Fibroblast of skin of abdomen (primary cell): ENCODE results near the gene ALK.
A peak's percentile ranks its signal among the peaks of the same experiment; 100 is the strongest.

Experiments
- DNase-seq: peaks from one replicate; pipeline ENCODE4 v3.0.0-alpha.2; 2013

The ALK gene

DNA sequence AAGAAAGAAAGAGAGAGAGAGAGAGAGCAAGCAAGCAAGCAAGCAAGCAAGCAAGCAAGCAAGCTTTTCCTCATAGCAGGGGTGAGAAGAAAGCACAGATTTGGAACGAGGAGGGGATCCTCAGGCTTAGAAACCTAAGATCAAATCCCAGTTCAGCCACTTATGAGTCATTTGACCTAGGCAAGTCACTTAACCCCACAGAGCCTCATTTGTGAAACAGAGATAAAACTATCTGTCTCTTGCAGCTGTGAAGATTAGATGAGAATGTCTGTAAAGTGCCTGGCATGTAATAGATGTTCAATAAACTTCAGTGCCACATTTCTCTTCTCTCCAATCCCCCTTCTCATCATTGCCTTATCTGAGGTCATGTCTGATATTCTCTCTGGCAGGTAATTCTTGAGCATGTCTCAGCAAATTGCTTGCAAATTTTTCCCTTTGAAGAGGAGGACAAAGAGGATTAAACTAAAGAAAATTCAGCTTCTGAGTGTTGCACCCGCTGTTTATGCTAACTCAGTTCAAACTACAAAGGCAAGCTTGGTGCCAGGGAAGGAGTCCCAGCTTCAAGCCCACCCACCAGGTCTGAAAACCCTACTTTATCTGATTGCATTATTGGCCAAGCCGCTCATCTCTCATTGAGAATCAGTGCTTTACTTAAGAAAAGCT, 20.3 kb downstream of the ALK start:
- no peak for DNase-seq

DNA sequence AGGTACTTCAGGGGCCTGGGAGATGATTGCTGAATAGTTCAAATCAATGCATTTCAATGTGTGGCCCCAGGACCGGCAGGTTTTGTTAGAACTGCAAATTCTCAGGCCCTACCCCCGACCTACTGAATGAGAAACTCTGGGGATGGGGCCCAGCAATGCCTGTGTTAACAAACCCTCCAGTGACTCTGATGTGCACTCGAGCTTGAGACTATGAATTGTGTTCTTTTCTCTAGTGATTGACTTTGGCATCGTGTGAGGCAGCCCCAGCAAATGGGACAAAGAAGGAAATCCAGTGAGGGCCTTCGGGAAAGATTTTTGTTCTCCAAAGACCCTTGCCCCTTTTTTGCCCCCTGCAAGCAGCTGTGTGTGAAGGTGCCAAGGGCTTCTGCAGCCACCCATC, 22.4 kb downstream of the ALK start:
- no peak for DNase-seq

DNA sequence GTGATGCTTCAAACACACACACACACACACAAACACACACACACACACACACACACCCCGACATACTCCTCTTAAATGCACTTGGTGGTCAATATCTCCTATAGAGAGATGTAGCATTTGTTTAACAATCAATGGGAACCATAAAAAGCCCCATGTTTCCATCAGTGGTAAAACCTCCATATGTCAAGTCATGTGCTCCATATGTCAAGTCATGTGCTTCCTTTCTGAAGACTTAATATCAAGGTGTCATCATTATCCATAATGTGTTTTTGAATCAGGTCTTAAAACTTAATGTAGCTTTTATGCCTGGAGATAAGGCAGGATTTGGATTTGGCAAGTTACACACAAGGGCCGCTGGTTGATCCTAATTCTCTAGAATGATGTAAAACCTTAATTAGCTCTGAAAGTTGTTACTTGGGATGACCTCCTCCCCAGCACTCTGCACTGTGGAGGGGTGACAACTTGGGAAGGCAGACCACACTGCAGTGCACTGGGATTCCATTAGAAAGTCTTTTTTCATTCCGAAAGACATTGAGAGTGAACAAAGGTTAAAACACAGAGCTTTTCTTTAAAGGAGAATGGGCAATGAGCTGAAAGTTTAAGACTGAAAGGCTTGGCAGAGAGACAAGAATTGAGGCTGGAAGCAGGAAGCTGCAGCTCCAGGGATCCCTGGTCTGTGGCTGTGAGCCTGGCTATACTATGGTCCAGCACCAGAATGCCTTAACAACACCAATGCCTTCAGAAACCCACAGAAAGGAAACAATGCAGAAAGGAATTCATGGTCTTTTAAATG, 26.4 kb downstream of the ALK start:
- peak; percentile 11 for DNase-seq

DNA sequence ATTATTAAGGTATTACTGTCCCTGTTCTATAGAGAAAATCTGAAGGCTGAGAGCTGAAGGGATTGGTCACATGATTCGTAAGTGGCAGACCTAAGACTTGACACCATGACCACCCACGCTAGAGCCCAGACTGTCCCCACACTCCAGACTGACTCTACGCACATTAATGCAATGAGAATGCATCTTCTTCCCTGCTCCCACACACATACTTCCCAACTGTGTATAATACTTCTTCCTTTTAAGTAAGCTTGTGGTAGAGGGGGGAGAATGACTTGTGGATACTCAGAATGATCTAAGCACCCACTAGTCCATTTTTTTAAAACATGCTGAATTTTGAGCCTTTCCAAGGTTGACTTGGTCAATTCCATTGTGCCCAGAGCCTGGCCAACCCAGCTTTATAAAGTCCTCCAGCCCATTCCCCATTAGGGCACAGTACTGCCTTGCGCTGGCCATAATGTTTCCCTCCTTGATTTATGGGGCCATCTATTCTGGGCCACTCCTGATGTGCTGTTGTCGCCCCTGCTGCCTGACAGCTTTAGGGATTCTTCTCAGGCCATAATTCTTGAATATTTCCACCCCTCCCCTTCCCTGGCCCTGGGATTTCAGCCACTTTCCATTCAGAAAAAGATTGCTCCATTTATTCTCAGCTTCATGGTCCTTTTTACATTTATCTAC, 28.7 kb downstream of the ALK start:
- no peak for DNase-seq

DNA sequence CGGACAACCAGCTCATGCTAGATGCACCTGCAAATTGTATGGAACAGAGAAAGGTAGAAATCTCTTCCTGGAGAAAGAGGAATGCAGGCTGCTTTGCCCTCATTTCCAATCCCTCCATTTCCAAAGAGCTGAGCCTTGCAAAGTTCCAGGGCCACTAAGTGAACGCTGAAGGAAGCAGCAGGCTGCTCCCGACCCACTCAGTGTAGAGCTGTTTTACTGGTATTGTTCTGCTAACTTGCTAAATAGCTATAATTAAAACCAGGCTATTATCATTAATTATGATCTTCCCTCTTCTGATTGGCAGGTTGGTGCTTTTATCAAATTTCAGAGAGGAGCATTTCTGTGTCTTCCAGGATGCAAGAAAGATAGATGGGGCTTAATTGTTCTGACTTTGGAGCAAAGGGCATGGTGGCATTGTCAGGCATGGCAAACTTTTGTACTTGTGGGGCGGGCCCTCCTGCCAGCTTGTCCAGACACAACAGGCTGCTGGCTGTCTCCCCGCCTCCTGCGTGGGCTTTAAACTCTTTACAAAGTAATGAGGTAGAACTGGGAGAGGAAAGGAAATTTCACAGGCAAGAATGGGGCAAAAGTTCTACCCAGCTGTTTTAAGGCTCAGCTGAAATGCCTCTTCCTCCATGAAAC, 40.2 kb downstream of the ALK start:
- no peak for DNase-seq

DNA sequence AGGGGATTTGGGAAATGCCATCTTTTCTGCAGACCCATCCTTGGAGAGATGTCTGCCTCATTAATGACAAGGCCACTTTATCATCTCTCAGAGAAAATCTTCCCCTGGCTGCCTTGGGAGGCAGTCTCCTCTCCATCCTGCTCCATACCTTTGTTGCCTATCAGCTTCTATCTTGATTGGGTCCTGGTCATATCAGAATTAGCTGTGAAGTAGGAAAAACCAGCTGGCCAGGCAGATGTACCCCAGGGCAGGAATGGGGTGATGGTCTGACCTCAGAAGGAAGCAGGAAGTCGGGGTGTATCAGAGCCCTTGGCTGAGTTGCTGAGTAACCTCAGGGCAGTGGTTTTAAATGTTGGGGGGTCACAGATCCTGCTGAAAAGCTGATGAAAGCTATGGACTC, 41.3 kb downstream of the ALK start:
- DNase-seq = no peak

DNA sequence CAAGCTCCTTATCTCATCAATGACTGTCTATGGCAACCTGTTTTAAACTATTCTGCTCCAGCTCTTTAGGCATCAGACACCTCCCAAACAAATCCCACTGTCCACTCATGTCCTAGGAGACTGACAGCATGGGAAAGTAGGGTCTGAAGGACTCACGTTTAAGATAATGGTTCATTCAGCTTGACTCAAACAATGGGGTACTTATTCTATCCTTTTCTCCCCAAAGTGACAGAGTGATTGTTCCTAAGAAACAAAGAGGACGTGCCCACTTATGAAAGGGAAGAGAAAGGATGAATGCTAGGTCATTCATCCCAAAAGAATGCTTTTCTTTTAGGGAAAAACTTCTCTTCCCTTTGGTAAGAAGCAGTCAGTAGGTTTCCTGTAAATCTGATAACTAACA, 41.9 kb downstream of the ALK start:
- no peak for DNase-seq

DNA sequence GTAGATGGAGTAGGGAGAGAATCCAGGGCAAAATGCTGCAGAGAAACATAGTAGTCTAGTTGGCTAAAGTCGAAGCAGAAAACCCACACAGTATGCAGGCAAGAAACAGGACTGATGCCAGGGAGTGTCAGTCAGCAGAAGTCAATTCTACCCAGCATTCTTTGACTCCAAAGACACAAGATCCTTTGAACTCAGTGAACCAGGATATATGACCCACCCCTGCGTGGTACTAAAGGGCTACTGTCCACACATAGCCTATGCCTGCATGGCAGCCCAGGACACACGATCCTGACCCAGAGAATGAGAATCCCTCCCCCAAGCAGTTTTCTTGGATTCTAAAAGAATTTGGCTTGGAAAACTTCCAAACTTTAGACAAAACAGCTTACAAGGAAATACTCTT, 42.5 kb downstream of the ALK start:
- no peak for DNase-seq

DNA sequence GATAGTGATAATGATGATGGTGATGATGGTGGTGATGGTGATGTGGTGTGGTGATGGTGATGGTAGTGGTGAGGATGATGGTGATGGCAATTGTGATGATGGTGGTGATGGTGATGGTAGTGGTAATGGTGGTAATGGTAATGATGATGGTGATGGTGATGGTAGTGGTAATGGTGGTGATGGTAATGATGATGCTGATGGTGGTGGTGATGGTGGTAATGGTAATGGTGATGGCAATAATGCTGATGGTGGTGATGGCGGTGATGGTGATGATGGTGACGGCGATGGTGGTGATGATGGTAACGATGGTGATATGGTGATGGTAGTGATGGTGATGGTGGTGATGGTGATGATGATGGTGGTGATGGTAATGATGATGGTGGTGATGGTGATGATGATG, 45.0 kb downstream of the ALK start:
- DNase-seq = no peak

DNA sequence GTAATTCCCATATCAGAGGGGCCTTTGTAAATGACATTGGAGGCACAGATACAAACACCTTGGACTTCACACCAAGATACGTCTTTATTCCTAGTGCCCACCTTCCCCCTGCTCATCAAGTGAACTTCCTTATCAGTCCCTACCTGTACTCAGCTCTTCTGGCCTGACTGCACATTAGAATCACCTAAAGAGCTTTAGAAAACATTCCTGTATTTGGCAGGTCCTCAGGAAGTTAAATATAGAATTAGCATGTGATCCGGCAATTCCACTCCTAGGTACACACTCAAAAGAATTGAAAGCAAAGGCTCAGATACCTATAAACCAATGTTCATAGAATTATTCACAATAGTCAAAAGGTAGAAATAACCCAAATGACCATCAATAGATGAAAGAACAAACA, 46.6 kb downstream of the ALK start:
- DNase-seq = no peak

DNA sequence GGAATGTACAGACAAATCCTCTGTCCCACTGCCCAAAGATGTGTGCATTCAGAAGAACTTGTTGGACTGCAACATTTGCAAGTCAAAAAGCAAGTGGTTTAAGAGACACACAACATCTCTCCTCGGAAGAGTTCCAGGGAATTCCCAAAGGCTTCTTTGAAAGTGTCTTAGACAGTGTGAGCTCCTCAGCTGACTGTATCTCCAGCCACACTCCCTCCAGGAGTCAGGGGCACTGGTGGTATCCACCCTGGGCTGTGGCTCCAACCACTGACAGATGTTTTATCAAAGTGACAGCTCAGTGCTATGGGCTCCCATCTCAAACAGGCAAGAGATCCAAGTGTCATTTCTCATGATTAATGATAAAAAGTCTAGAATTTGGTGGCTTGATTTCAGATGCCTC, 48.5 kb downstream of the ALK start:
- no peak for DNase-seq

DNA sequence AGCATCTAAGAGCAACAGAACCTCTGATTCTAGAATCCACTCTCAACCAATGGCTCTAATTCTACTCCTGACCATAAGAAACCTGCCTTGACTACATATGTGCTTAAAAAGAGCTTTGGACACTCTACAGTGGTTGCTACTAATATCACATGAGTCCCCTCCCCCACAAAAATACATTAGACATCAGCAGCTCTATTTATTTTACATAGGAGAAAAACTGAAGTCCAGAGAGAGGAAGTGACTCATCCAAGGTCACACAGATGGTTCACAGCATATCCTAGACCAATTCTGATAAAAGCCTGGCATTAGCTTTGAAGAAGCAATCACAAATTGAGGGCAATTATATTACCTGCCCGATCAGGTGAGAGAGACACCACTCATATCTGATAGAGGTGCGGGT, 49.8 kb downstream of the ALK start:
- no peak for DNase-seq

DNA sequence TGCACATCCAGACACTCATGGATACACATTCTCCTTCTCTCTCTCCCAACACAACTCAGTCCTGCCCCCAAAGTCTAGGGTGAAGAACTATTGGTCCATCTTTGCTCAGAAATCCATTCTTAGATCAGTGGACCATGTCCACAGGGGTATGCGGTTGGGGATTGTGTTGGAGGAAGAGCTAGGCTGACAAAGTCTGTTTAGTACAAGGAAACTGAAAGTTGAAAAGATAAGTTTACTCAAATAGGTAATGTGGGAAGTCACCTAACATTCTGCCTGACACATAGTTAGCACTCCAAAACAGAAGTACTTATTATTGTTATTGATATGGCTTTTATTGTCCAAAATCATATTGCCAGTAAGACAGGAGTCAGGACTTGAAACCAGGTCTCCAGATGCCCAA, 55.9 kb downstream of the ALK start:
- no peak for DNase-seq

DNA sequence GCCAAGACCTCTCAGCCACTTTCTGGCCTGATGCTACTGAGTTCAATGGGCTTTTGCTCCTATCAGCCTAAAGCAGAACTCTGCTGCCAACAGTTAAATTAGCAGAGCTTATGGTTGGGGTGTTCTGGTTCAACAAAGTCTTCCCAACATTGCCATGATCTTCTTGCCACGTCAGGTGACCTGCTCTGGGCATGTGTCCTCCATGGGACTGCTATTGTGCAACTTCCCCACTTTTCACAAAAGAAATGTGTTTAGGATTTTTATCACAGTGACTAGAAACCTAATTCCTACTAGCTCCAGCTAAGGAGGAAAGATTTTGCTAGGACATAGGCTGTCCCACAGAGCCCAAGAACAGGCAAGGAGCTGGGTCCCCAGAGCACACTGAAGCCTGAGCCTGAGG, 56.4 kb downstream of the ALK start:
- DNase-seq = no peak

DNA sequence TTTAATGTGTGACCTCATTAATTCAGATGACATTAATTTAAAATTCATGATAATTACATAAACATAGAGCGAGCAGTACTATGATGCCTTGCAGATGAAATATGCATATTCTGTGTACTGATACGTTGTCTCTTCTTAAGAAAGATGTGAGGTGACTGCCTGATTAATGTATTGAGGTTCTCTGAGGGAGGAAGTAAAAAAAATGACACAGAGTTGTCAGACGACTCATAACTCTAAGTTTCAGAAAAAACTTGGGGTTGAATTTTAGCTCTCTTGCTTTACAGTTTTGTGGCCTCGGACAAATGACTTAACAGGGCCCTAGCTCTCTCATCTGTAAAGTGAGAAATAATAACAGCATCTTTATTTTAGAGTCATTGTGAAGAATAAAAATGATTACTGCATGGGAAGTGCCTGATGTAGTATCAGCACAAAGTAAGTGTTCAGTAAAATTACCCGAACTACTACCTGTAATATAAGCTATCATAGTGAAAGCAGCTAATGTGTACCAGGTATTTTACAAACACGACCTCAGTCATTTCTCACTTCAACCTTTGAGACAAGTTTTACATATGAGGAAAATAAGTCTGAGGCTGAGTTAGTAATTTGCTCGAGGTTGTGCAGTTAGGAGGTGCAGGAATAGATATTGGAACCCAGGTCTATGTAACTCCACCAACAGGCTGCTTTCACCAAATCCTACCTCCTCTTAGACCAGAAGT, 65.3 kb downstream of the ALK start:
- no peak for DNase-seq

DNA sequence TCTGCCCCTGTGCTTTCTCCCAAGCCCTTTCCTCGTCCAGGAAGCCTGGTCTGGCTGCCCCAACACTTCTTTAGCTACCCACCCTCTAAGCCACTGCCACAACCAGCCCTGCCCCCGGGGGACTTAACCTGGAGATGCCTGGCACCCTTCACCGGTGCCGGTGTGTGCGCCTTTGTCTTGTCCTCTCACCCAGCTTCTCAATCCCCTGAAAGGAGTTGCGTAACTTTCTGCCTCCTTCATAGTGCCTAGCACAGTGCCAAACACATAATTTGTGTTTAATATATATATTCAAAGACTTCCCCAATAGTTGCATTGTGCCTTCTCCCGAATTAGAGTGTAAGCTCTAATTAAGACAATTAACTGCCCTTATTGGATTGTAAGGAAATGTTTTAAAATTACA, 70.6 kb downstream of the ALK start:
- no peak for DNase-seq

DNA sequence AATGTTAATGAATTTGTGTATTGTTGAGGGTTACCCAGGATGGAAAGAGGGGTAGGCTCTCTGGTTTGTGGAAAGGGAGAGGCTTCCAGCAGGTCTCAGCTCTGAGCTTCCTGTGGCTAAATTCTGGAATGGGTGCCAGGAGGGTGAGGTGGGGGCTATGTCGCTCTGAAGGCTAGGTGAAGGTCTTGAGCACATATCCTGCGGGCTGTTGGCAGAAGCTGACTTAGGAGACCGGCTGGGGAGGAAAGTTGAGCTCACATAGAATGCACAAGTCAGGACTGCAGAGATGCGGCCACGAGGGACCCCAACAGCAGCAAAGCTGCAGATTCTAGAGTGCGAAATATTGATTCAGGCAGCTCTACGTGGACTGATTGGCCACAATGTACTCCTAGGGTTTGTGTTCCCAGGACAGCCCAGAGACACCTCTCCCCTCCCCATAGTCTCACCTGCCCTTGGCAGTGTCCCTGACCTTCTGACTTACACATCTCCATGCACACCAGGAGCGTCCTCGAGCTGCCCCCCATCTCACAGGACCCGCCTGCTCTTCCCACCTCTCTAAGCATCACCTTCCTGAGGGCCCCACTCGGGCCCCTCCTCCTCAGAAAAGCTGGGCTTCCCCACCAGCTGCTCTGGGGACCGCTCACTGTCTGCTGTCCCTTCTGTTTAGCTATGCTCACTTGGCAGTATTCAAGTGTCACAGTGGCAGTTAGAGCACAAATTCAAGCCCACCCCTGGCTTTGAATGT, 72.6 kb downstream of the ALK start:
- DNase-seq = no peak

DNA sequence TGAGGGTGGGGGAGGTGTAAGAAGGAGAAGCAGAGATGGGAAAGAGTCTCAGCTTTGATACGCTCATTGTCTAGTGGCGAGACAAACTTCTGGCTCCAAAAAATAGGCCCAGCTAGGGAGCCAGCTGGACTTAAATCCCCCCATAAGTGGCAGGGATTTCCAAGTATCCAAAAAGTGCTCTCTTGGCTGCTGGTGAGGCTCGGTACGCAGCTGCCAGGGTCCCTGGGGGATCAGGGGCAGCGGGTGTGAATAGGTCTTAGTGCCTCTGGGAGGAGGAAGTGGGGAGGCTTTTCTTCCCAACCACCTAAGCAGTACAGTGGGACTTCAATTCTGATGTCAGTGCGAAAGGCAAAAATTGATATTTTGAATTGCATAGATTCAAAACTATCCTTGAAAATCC, 73.5 kb downstream of the ALK start:
- DNase-seq = no peak

DNA sequence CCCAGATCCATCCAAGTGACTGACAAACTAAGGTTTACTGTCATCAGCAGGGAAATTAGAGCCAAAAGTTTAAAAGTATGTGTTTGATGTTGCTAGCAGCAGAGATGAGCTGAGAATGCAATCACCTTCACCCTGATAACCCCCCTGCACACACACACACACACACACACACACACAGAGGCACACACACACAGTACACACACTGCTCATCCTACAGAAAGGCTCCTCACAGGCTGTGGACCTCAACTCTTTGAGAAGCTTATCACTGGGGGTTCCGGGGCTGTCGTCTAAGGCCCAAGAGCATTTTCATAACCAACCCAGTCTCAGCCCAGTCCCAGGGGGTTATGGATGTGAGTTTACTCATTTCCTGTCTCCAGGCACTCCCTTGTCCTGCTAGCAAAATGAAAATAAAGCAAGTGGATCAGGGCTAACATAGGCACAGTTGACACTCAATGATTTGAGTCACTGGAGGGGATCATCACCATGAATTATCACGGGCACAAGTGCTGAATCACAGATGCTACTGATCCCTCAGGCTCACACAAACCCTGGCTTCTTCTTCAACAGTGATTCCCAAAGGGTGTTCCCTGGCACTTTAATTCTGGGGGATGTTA, 76.6 kb downstream of the ALK start:
- DNase-seq = peak; percentile 49

DNA sequence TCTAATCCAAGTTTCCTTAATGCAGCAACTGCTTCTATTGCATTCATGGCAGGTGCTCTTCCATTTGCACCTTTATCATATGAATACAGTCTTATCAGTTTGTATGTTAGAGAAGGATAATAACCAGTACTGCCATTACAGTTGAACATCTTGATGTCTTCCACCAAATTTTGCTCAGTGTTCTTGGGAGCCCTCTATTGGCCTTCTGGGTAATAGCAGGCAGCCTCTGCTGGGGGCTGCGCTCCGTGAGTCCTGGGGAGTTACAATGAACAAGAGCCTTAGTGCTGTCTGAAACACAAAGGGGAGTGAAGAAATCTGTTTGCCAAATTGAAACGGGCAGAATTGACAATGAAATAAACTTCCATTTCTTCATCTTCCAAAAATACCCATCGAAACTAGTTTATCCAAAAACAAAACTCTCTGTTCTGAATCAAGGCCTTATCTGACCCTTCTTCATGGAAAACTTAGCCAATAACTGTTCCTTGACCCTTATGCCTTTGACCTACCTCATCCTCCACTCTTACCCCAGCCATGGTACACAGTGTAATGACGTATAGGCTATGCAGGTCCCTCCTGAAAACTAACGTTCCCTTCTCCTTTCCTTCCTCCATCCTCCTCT, 79.9 kb downstream of the ALK start:
- peak; percentile 28 for DNase-seq

DNA sequence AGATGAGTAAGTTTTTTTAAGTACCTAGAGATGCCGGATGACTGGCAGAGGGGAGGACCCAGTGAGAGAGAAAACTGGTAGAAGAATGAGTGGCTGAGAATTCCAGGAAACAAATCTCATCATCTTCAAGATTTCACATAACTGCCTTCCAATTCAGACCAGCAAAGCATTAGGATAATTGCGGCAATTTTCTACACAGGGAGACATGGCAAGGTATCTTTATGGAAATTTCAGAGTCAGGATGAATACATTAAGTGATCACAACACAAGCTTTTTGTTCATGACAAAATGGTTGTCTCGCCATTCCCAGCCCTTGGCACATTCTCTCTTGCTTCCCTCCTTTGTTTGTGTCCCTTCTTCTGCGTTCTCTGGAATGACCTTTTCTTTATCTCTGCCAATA, 82.1 kb downstream of the ALK start:
- no peak for DNase-seq
